Stimulated activated CD4-positive, alpha-beta T cell treated with anti-CD3 and anti-CD28 coated beads, Interleukin-12 subunit alpha, Interleukin-12 subunit beta, amount 100 ng/mL, for 24 hours (primary cell): ENCODE results near the gene PKIG.
"Not testable (repeated sequence)": the region's sequence is repeated elsewhere in the genome, so short reads cannot be mapped to it uniquely, and the experiment has no call there.

Source experiments
- DNase-seq, 2 experiments: peaks; one replicate each; pipeline ENCODE4 v3.0.0-alpha.2; 2020; ENCODE audit warnings: low read depth in 2 of 2

The PKIG gene

GRCh38 chr20:44572551-44573500 is 9.6 kb upstream of the PKIG start:
- no peak for DNase-seq

GRCh38 chr20:44573501-44573869 is 8.9 kb upstream of the PKIG start:
- DNase-seq = no peak

GRCh38 chr20:44574372-44574771 is 8.0 kb upstream of the PKIG start:
- DNase-seq = no peak

- no peak for DNase-seq
Measured at GRCh38 chr20:44576297-44576696, 6.1 kb upstream of the PKIG start.

- no peak for DNase-seq
Measured at GRCh38 chr20:44579313-44580081, 2.9 kb upstream of the PKIG start.

- DNase-seq = no peak
Measured at GRCh38 chr20:44580581-44581268, 1.7 kb upstream of the PKIG start.

GRCh38 chr20:44581515-44581914 is 864 bp upstream of the PKIG start:
- DNase-seq = no peak

GRCh38 chr20:44583157-44583556 is 778 bp downstream of the PKIG start:
- DNase-seq = no peak

- DNase-seq = no peak
Measured at GRCh38 chr20:44584162-44584561, 1.8 kb downstream of the PKIG start.

- DNase-seq = no peak
Measured at GRCh38 chr20:44585057-44585963, 2.9 kb downstream of the PKIG start.

- DNase-seq = no peak
Measured at GRCh38 chr20:44586289-44586911, 4.0 kb downstream of the PKIG start.

GRCh38 chr20:44587035-44587980 is 4.9 kb downstream of the PKIG start:
- DNase-seq = no peak

- DNase-seq = not testable (repeated sequence)
Measured at GRCh38 chr20:44588321-44588720, 5.9 kb downstream of the PKIG start.

GRCh38 chr20:44589537-44589936 is 7.2 kb downstream of the PKIG start:
- DNase-seq = no peak

- no peak for DNase-seq
Measured at GRCh38 chr20:44590980-44591778, 8.8 kb downstream of the PKIG start.

GRCh38 chr20:44592366-44592765 is 10.0 kb downstream of the PKIG start:
- DNase-seq = no peak

- no peak for DNase-seq
Measured at GRCh38 chr20:44593751-44594150, 11.4 kb downstream of the PKIG start.

- no peak for DNase-seq
Measured at GRCh38 chr20:44594730-44595129, 12.4 kb downstream of the PKIG start.

- DNase-seq = no peak
Measured at GRCh38 chr20:44596010-44596409, 13.6 kb downstream of the PKIG start.
